Vagina (tissue), 2 donors: Measurements from ENCODE around the gene NDUFAF4.

Source experiments
- CTCF ChIP-seq, 3 experiments: fragments of 450-650 bp in 2 of 3; fragments of 200-600 bp in 1 of 3; sonication (generic) in 1 of 3; IDR thresholded peaks; one replicate each; pipeline ENCODE4 v1.5.1; 2017 to 2019; ENCODE audit warnings: antibody characterized with exemption in 3 of 3, mild to moderate bottlenecking in 2 of 3, moderate library complexity in 2 of 3
- POLR2A ChIP-seq, 2 donors: fragments of 450-650 bp; IDR thresholded peaks; one replicate each; pipeline ENCODE4 v1.6.1; 2017; ENCODE audit warnings: antibody characterized with exemption in 2 of 2, mild to moderate bottlenecking in 2 of 2, moderate library complexity in 2 of 2

GRCh38 chr6:96911751-96912150, 14.1 kb upstream of the NDUFAF4 start:
- TF ChIP-seq CTCF (IDR thresholded peaks at IDR 0.05) (no peak), POLR2A (IDR thresholded peaks at IDR 0.05) (no peak)
